GM13977 (cell line): Measurements from ENCODE around the gene SNRNP40.

Experiments
- DNase-seq: peaks from one replicate; pipeline ENCODE4 v3.0.0; 2012; ENCODE audit warnings: low spot score
- CTCF ChIP-seq: IDR thresholded peaks from 2 replicates; pipeline ENCODE4 v1.5.1; 2012; ENCODE audit warnings: mild to moderate bottlenecking, control low read depth; ENCODE audit not compliant: insufficient read depth; ENCODE audit errors: extremely low read depth, missing control alignments
- in situ Hi-C: fragments of 300-500 bp; cut with MboI; formaldehyde crosslinking; loops from one replicate; pipeline ENCODE4 v1.12.0; 2022; ENCODE audit warnings: low sequenced_read_pairs, low pct_unique_long_range_greater_than_20kb, mixed read lengths, inconsistent platforms; ENCODE audit not compliant: unreplicated experiment

The SNRNP40 gene

GRCh38 chr1:31306278-31306677 is 9.7 kb upstream of the SNRNP40 start:
- DNase-seq, result no peak
- in situ Hi-C loops, result no loop called here
- TF ChIP-seq CTCF, result no peak

GRCh38 chr1:31302709-31303441 is 6.3 kb upstream of the SNRNP40 start:
- no peak for DNase-seq
- TF ChIP-seq CTCF, result no peak
- in situ Hi-C loops, result no loop called here

GRCh38 chr1:31300193-31300592 is 3.6 kb upstream of the SNRNP40 start:
- no peak for DNase-seq
- no peak for TF ChIP-seq CTCF
- in situ Hi-C loops, result no loop called here

- in situ Hi-C loops, result no loop called here
- DNase-seq, result no peak
- no peak for TF ChIP-seq CTCF
Measured at GRCh38 chr1:31299365-31299764, 2.8 kb upstream of the SNRNP40 start.

GRCh38 chr1:31297277-31298247 is 974 bp upstream of the SNRNP40 start:
- in situ Hi-C loops, result no loop called here
- DNase-seq, result no peak
- TF ChIP-seq CTCF, result no peak

- in situ Hi-C loops, result no loop called here
- DNase-seq, result no peak
- TF ChIP-seq CTCF, result no peak
Measured at GRCh38 chr1:31295874-31296485, 608 bp downstream of the SNRNP40 start.
